GM12878 (cell line): ENCODE measurements around the gene TIMM17B. TPM values are rescaled to one million over a fixed set of nuclear protein-coding genes. Genes with fewer than 3 reads are reported as not detected.

Experiments
- ATAC-seq: fragments of 200-7000 bp; cut with Tn5 transposase; 3 replicates; pipeline ENCODE4 v1.9.1; 2020; ENCODE audit warnings: mild to moderate bottlenecking, moderate library complexity
- BruUV-seq: library from RNA; stranded (reverse); fragments of 400-500 nt; replicated peaks from 2 replicates; lab custom pipeline; 2021; lab: Mats Ljungman, UMichigan
- CTCF ChIA-PET: fragments of 300-600 bp; sonication (Branson Sonifier 250); formaldehyde crosslinking; extraction: SDS; loops from one replicate; lab custom pipeline; 2021; ENCODE audit warnings: inconsistent platforms; lab: Yijun Ruan, JAX
- POLR2A ChIA-PET: fragments of 350-600 bp; formaldehyde crosslinking; extraction: SDS; loops from one replicate; lab custom pipeline; 2021; ENCODE audit warnings: inconsistent platforms; lab: Charles Lee
- RAD21 ChIA-PET: fragments of 300-600 bp; sonication (Branson Sonifier 250); formaldehyde crosslinking; loops from one replicate; lab custom pipeline; 2023; ENCODE audit warnings: antibody characterized with exemption; ENCODE audit not compliant: unreplicated experiment; lab: Charles Lee
- SMC1A ChIA-PET: fragments of 300-600 bp; sonication (Branson Sonifier 250); formaldehyde crosslinking; loops from one replicate; lab custom pipeline; 2023; ENCODE audit not compliant: unreplicated experiment, uncharacterized antibody; lab: Charles Lee
- DNase-seq: peaks from one replicate; pipeline ENCODE4 v3.0.0-alpha.2; 2011; ENCODE audit warnings: low read depth, low spot score
- FAIRE-seq: peaks from 3 replicates; lab custom pipeline; 2011; peaks lifted over from hg19 to GRCh38; lab: Jason Lieb, UNC
- H2AFZ ChIP-seq: 2 replicates; pipeline ENCODE4 v1.6.0; 2011; ENCODE audit warnings: low read depth, low read length, control low read depth; ENCODE audit not compliant: control insufficient read depth
- H3K27ac ChIP-seq: 2 replicates; pipeline ENCODE4 v1.5.1; 2011; ENCODE audit warnings: control low read depth; ENCODE audit not compliant: control insufficient read depth, insufficient read depth
- H3K27me3 ChIP-seq, 2 experiments: replicated peaks in 1 of 2; 2 replicates each; pipeline versions ENCODE4 v1.6.0 to v1.6.1; 2011; ENCODE audit warnings: low read length in 1 of 2; ENCODE audit not compliant: control insufficient read depth in 2 of 2, insufficient read depth in 2 of 2
- H3K36me3 ChIP-seq, 2 experiments: 2 replicates each; pipeline ENCODE4 v1.5.1; 2011; ENCODE audit warnings: low read length in 1 of 2; ENCODE audit not compliant: control insufficient read depth in 2 of 2, insufficient read depth in 2 of 2
- H3K4me1 ChIP-seq: 2 replicates; pipeline ENCODE4 v1.6.1; 2011; ENCODE audit warnings: mild to moderate bottlenecking, low read length, moderate library complexity, mixed read lengths; ENCODE audit not compliant: control insufficient read depth, insufficient read depth
- H3K4me2 ChIP-seq: 2 replicates; pipeline ENCODE4 v1.6.0; 2011; ENCODE audit warnings: control low read depth; ENCODE audit not compliant: control insufficient read depth, insufficient read depth
- H3K4me3 ChIP-seq: fragments of 200-600 bp; sonication (generic); 2 replicates; pipeline ENCODE4 v1.5.1; 2016
- H3K79me2 ChIP-seq: 2 replicates; pipeline ENCODE4 v1.6.0; 2011; ENCODE audit warnings: low read length; ENCODE audit not compliant: control insufficient read depth, insufficient read depth
- H3K9ac ChIP-seq: 2 replicates; pipeline ENCODE4 v1.8.0; 2011; ENCODE audit warnings: low read length, control low read depth, mixed read lengths; ENCODE audit not compliant: control insufficient read depth, insufficient read depth
- H3K9me3 ChIP-seq: replicated peaks from 3 replicates; pipeline ENCODE4 v1.5.1; 2011; ENCODE audit warnings: mild to moderate bottlenecking, low read length; ENCODE audit not compliant: control insufficient read depth, insufficient read depth
- H4K20me1 ChIP-seq: 2 replicates; pipeline ENCODE4 v1.6.0; 2011; ENCODE audit not compliant: control insufficient read depth, insufficient read depth
- ATF3 ChIP-seq: IDR thresholded peaks from 2 replicates; pipeline ENCODE4 v1.6.1; 2011; ENCODE audit warnings: low read depth, mild to moderate bottlenecking, low read length, moderate library complexity, borderline replicate concordance; ENCODE audit errors: extremely low read depth
- FOXM1 ChIP-seq: IDR thresholded peaks from 2 replicates; pipeline ENCODE4 v1.6.1; 2012; ENCODE audit warnings: low read depth, mild to moderate bottlenecking, inconsistent platforms, low read length, moderate library complexity
- IKZF1 ChIP-seq: fragments of 450-650 bp; conservative IDR thresholded peaks from 2 replicates; pipeline ENCODE4 v1.6.1; 2017; ENCODE audit warnings: antibody characterized with exemption, mild to moderate bottlenecking
- IRF4 ChIP-seq: IDR thresholded peaks from 2 replicates; pipeline ENCODE4 v1.6.1; 2011; ENCODE audit warnings: low read depth, low read length
- LARP7 ChIP-seq: fragments of 450-650 bp; IDR thresholded peaks from 2 replicates; pipeline ENCODE4 v1.6.1; 2017; ENCODE audit warnings: mild to moderate bottlenecking
- MAX ChIP-seq: IDR thresholded peaks from 2 replicates; pipeline ENCODE4 v1.6.1; 2012; ENCODE audit warnings: low read depth, low read length, improper control_type of control experiment
- PKNOX1 ChIP-seq: fragments of 450-650 bp; IDR thresholded peaks from 2 replicates; pipeline ENCODE4 v1.6.1; 2016; ENCODE audit warnings: mild to moderate bottlenecking
- PML ChIP-seq: IDR thresholded peaks from 2 replicates; pipeline ENCODE4 v1.6.1; 2012; ENCODE audit warnings: low read length, inconsistent platforms
- REST ChIP-seq: IDR thresholded peaks from 2 replicates; pipeline ENCODE4 v1.6.1; 2012; ENCODE audit warnings: mild to moderate bottlenecking, low read depth, low read length
- RFX5 ChIP-seq: IDR thresholded peaks from 2 replicates; pipeline ENCODE4 v1.6.1; 2011; ENCODE audit warnings: low read depth, low read length, improper control_type of control experiment
- SIX5 ChIP-seq: IDR thresholded peaks from 2 replicates; pipeline ENCODE4 v1.6.1; 2011; ENCODE audit warnings: mild to moderate bottlenecking, low read depth, low read length, moderate library complexity; ENCODE audit not compliant: severe bottlenecking
- SMAD5 ChIP-seq: IDR thresholded peaks from 2 replicates; pipeline ENCODE4 v1.6.1; 2016; ENCODE audit warnings: antibody characterized with exemption, low read depth
- ZSCAN29 ChIP-seq: fragments of 450-650 bp; IDR thresholded peaks from 2 replicates; pipeline ENCODE4 v1.6.1; 2017; ENCODE audit warnings: mild to moderate bottlenecking, moderate library complexity
- WGBS: methylation state at CpG from one replicate; pipeline ENCODE4 v1.1.6; 2016; ENCODE audit warnings: low lambda C conversion rate; ENCODE audit not compliant: insufficient replicate concordance, insufficient coverage; ENCODE audit errors: missing lambda C conversion rate; 5-methylcytosine and 5-hydroxymethylcytosine counted together
- in situ Hi-C: fragments of 300-500 bp; cut with MboI; formaldehyde crosslinking; loops from 9 replicates; pipeline ENCODE4 v1.14.3; 2018; ENCODE audit warnings: mixed read lengths
- intact Hi-C: fragments of 100-400 bp; cut with micrococcal nuclease; formaldehyde crosslinking; loops from one replicate; pipeline ENCODE4 v1.14.2; 2022; ENCODE audit not compliant: unreplicated experiment
- polyA plus RNA-seq, 11 experiments: library from polyadenylated mRNA; depleted of rRNA in 4 of 11; unstranded in 6 of 11; stranded (reverse) in 5 of 11; fragments of >200 nt; fragmentation: Nextera tagmentation in 4 of 11; fragmentation: Illumina TruSeq in 1 of 11; extraction: Ambion mirVana in 4 of 11; extraction: Trizol in 1 of 11; gene quantifications; 1 replicate in 1 of 11; 2 replicates in 10 of 11; pipeline versions ENCODE4 v1.2.1 to v1.2.3, GENCODE V29; 2011 to 2016; ENCODE audit warnings: inconsistent platforms in 2 of 11, missing spikeins in 2 of 11, low read depth in 1 of 11
- total RNA-seq, 4 experiments: library from RNA; depleted of rRNA in 3 of 4; stranded (reverse); fragments of >200 nt in 3 of 4; fragmentation: Illumina TruSeq in 1 of 4; extraction: Trizol in 1 of 4; gene quantifications; 2 replicates each; pipeline versions ENCODE4 v1.2.1 to v1.2.3, GENCODE V29; 2013 to 2021
- TF ChIP-seq, protein P1 (sequence below): fragments of 450-650 bp; IDR thresholded peaks from 2 replicates; pipeline ENCODE4 v1.6.1; 2014; ENCODE audit warnings: mild to moderate bottlenecking
- TF ChIP-seq, protein P2 (sequence below): IDR thresholded peaks from 2 replicates; pipeline ENCODE4 v1.6.1; 2011; ENCODE audit warnings: borderline replicate concordance, low read depth, mild to moderate bottlenecking, moderate library complexity, mixed read lengths, low read length; ENCODE audit not compliant: insufficient read depth; ENCODE audit errors: extremely low read length

The TIMM17B gene
- total and polyA plus RNA-seq, 10 of the 15 experiments (the other 5 are each of a cell fraction or from before 2014, with no cell fraction given): 4.5 to 88.7 (median 47.5) TPM

GRCh38 chrX:48918643-48919340 is 21.2 kb upstream of the TIMM17B start, which contains the start of gene PIM2:
PIM2 (minus strand) TSS chrX:48919024; CDS start chrX:48918834, 190 bp downstream.
- peak; percentile 70 for FAIRE-seq
- Histone ChIP-seq H3K79me2 (peaks cover 41% of the 10 kb centered on the region), H3K27ac (peak within 1 kb of the TSS; percentile 83), H3K9ac (peak within 1 kb of the TSS; percentile 83), H3K9me3 (no peaks in the 10 kb centered on the region; the same call in 2 of the 3 replicates), H2AFZ (no peak within 1 kb of the TSS), H3K4me1 (peaks cover 9% of the 10 kb centered on the region), H4K20me1 (peaks cover 5% of the 10 kb centered on the region), H3K4me2 (peak within 1 kb of the TSS; percentile 75), H3K27me3 (no peaks in the 10 kb centered on the region), H3K36me3 (peaks cover 3 to 5% of the 10 kb centered on the region in 2 experiments; a peak in 3 of 4 replicates), H3K4me3 (peak within 1 kb of the TSS; percentile 73)
- RAD21 ChIA-PET: interaction anchor here (0.6 to 1.0 kb wide), 4 partner anchors 13 to 21 kb away, joined by 3 to 5 read pairs (median 4); no protein-coding TSS in a partner anchor
- WGBS: 39% methylated on average over 40 of the region's 55 CpGs
- intact Hi-C loops: loop anchor here (1.0 to 5.0 kb wide), 3 partner anchors 19 to 124 kb away; partner anchors contain the start of genes OTUD5 and TFE3
- no TSS peak for BruUV-seq
- in situ Hi-C loops: no loop called here
- peak; percentile 81 for DNase-seq
- CTCF ChIA-PET: interaction anchor here (1.0 to 1.6 kb wide), 3 partner anchors 18 to 27 kb away, joined by 4 to 8 read pairs (median 6); no protein-coding TSS in a partner anchor
- SMC1A ChIA-PET: interaction anchor here (2.3 kb wide), 1 partner anchor 18 kb away, joined by 12 read pairs; no protein-coding TSS in a partner anchor
- peak; percentile 83 for ATAC-seq
- POLR2A ChIA-PET: interaction anchor here (2.9 kb wide), 1 partner anchor 21 kb away, joined by 21 read pairs; no protein-coding TSS in a partner anchor
- TF ChIP-seq IKZF1 (no peak), SIX5 (no peak), MAX (0 out of 2 replicates have a peak, but pooled peaks have one; percentile 24), SMAD5 (peak; percentile 78), REST (peak; percentile 60), PKNOX1 (peak; percentile 34; the same call in 1 of the 2 replicates), FOXM1 (0 out of 2 replicates have a peak, but pooled peaks have one; percentile 27), PML (peak; percentile 72), IRF4 (no peak), ATF3 (no peak), RFX5 (peak; percentile 47; the same call in 1 of the 2 replicates), LARP7 (peak; percentile 88), ZSCAN29 (no peak)
- TF ChIP-seq, protein P1, sequence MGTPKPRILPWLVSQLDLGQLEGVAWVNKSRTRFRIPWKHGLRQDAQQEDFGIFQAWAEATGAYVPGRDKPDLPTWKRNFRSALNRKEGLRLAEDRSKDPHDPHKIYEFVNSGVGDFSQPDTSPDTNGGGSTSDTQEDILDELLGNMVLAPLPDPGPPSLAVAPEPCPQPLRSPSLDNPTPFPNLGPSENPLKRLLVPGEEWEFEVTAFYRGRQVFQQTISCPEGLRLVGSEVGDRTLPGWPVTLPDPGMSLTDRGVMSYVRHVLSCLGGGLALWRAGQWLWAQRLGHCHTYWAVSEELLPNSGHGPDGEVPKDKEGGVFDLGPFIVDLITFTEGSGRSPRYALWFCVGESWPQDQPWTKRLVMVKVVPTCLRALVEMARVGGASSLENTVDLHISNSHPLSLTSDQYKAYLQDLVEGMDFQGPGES: peak; percentile 49; the same call in 1 of the 2 replicates
- TF ChIP-seq, protein P2, sequence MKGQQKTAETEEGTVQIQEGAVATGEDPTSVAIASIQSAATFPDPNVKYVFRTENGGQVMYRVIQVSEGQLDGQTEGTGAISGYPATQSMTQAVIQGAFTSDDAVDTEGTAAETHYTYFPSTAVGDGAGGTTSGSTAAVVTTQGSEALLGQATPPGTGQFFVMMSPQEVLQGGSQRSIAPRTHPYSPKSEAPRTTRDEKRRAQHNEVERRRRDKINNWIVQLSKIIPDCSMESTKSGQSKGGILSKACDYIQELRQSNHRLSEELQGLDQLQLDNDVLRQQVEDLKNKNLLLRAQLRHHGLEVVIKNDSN: peak; percentile 68
